A673 (cell line): ENCODE data around the gene HDAC7.

Experiments used
- CTCF ChIP-seq: fragments of 300-800, 200-600 bp; sonication (generic); conservative IDR thresholded peaks from 2 replicates; pipeline ENCODE4 v1.5.1; 2017; ENCODE audit warnings: low read depth, mild to moderate bottlenecking, antibody characterized with exemption, low read length, moderate library complexity, mixed read lengths
- EZH2 ChIP-seq: fragments of 200-600 bp; sonication (generic); IDR thresholded peaks from 2 replicates; pipeline ENCODE4 v1.6.1; 2017; ENCODE audit warnings: borderline replicate concordance, low read depth, mild to moderate bottlenecking, mixed read lengths, antibody characterized with exemption, low read length; ENCODE audit not compliant: poor library complexity, severe bottlenecking

DNA sequence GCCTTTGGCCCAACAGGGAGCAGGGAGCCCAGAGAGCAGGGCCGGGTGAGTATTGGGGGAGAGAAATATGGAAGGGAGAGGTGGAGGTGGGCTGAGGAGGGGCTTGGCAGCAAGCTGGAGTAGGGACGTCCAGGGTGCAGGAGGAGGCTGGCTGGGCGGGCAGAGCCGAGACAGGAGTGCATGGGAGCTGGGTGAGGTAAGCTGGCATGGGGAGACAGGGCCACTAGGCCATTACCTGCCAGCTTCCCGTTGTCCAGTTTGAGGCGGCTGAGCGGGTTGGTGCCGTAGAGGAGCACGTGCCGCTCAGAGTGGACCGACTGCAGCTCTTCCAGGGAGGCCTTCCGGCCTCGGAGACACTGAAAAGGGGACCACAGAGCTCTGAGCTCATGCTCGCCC lies 28.4 kb downstream of the HDAC7 start:
- no peak for TF ChIP-seq CTCF
- no peak for TF ChIP-seq EZH2
